Measurements from ENCODE around the gene SEMA4D.

Gene SEMA4D

GRCh38 chr9:89368978-89369377 is 128.9 kb downstream of the SEMA4D start:
- Histone ChIP-seq H3K4me3 (ENCODE audit: low read depth in 1 of 5, low read length in 5 of 5) (no peak overlapping the region), H3K4me1 (ENCODE audit: control insufficient read depth in 5 of 5, insufficient read depth in 5 of 5, low read length in 5 of 5) (peaks cover 0 to 6% (median 0%) of the 10 kb centered on the region in 5 donors), H3K9ac (ENCODE audit: low read length in 5 of 5) (no peak overlapping the region), H3K9me3 (ENCODE audit: control insufficient read depth in 5 of 5, low read length in 5 of 5) (no peaks in the 10 kb centered on the region), H3K27me3 (ENCODE audit: control insufficient read depth in 5 of 5, insufficient read depth in 4 of 5, low read length in 5 of 5) (peaks cover 0 to 4% (median 0%) of the 10 kb centered on the region in 5 donors), H3K36me3 (ENCODE audit: control insufficient read depth in 5 of 5, insufficient read depth in 5 of 5, low read length in 5 of 5) (no peaks in the 10 kb centered on the region), H3K27ac (ENCODE audit: low read depth, low read length) (no peak overlapping the region)

GRCh38 chr9:89368550-89368949 is 129.4 kb downstream of the SEMA4D start:
- Histone ChIP-seq H3K27ac (ENCODE audit: low read depth, low read length) (no peak overlapping the region), H3K4me1 (ENCODE audit: control insufficient read depth in 5 of 5, insufficient read depth in 5 of 5, low read length in 5 of 5) (peaks cover 0 to 6% (median 0%) of the 10 kb centered on the region in 5 donors)

DNA sequence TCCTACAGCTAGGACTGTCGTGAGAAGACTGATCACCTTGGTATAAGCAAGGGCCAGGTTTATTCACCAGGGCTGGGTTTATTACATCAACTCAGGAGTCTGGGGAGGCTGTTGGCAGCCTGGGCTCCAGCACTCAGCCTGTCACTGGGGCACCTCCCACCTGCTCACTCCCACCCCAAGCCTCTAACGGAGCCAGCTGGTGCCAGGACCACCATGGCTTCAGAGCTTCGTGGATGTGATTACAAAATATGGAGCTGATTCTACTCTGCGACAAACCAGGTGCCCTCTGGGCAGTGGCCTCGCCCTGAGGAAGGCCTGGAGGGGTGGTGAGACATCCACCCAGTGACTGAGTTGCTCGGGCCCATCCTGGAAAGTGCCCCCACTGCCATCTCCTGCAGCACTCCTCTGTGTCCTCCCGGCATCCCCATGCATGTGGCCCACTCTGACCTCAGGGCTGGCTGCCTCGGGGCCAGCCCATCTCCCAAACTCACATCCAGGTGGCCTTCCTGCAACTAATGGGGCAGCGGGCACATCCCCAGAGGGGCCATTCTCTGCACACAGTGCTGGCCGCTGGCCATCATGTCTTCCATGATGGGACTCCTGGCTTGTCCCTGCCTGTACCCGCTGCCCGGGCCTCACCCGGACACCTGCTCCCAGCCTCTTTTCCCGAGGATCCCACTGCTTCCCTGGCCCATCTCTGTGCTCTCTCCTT is 130.0 kb downstream of the SEMA4D start:
- Histone ChIP-seq H3K4me1 (ENCODE audit: control insufficient read depth in 5 of 5, insufficient read depth in 5 of 5, low read length in 5 of 5) (peaks cover 0 to 6% (median 0%) of the 10 kb centered on the region in 5 donors), H3K9me3 (ENCODE audit: control insufficient read depth in 5 of 5, low read length in 5 of 5) (no peaks in the 10 kb centered on the region), H3K27me3 (ENCODE audit: control insufficient read depth in 5 of 5, insufficient read depth in 4 of 5, low read length in 5 of 5) (peaks cover 0 to 4% (median 0%) of the 10 kb centered on the region in 5 donors), H3K4me3 (ENCODE audit: low read depth in 1 of 5, low read length in 5 of 5) (no peak overlapping the region), H3K9ac (ENCODE audit: low read length in 5 of 5) (peak overlapping the region in 1 of 5 donors; percentile 13), H3K27ac (ENCODE audit: low read depth, low read length) (no peak overlapping the region), H3K36me3 (ENCODE audit: control insufficient read depth in 5 of 5, insufficient read depth in 5 of 5, low read length in 5 of 5) (no peaks in the 10 kb centered on the region)

More at GRCh38 chr9:89368550-89368949, 129.4 kb downstream of the SEMA4D start:
- Histone ChIP-seq H3K9ac (ENCODE audit: low read length in 5 of 5) (no peak overlapping the region), H3K27me3 (ENCODE audit: control insufficient read depth in 5 of 5, insufficient read depth in 4 of 5, low read length in 5 of 5) (peaks cover 0 to 4% (median 0%) of the 10 kb centered on the region in 5 donors), H3K4me3 (ENCODE audit: low read depth in 1 of 5, low read length in 5 of 5) (no peak overlapping the region), H3K36me3 (ENCODE audit: control insufficient read depth in 5 of 5, insufficient read depth in 5 of 5, low read length in 5 of 5) (no peaks in the 10 kb centered on the region), H3K9me3 (ENCODE audit: control insufficient read depth in 5 of 5, low read length in 5 of 5) (no peaks in the 10 kb centered on the region)

GRCh38 chr9:89367281-89367680 is 130.6 kb downstream of the SEMA4D start:
- H3K9ac ChIP-seq (ENCODE audit: low read length in 5 of 5) = no peak overlapping the region
- H3K4me1 ChIP-seq (ENCODE audit: control insufficient read depth in 5 of 5, insufficient read depth in 5 of 5, low read length in 5 of 5) = peaks cover 0 to 6% (median 0%) of the 10 kb centered on the region in 5 donors
- peaks cover 0 to 4% (median 0%) of the 10 kb centered on the region in 5 donors for H3K27me3 ChIP-seq (ENCODE audit: control insufficient read depth in 5 of 5, insufficient read depth in 4 of 5, low read length in 5 of 5)
- H3K4me3 ChIP-seq (ENCODE audit: low read depth in 1 of 5, low read length in 5 of 5) = no peak overlapping the region
- H3K27ac ChIP-seq (ENCODE audit: low read depth, low read length) = no peak overlapping the region
- H3K9me3 ChIP-seq (ENCODE audit: control insufficient read depth in 5 of 5, low read length in 5 of 5) = no peaks in the 10 kb centered on the region
- peaks cover 0 to 6% (median 5%) of the 10 kb centered on the region in 5 donors for H3K36me3 ChIP-seq (ENCODE audit: control insufficient read depth in 5 of 5, insufficient read depth in 5 of 5, low read length in 5 of 5)

DNA sequence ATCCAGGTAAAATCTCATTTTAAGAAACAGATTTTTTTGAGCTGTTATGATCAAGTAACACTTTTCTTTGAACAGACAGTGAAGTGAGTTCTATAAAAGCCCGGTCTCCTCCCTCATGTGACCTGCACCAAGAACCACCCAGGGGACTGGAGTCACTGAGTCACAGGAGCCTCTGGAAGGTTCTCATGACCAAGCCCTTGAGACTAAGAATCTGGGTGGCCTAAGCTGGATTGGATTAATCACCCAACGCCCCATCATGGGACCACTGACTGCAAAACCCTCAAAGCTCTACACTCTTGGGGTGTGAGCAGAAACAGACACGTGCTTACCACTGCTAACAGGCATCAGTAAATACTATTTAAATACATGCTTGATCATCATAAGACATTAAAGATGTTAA is 131.2 kb downstream of the SEMA4D start:
- Histone ChIP-seq H3K9me3 (ENCODE audit: control insufficient read depth in 5 of 5, low read length in 5 of 5) (no peaks in the 10 kb centered on the region), H3K9ac (ENCODE audit: low read length in 5 of 5) (no peak overlapping the region), H3K4me3 (ENCODE audit: low read depth in 1 of 5, low read length in 5 of 5) (no peak overlapping the region), H3K27ac (ENCODE audit: low read depth, low read length) (no peak overlapping the region), H3K4me1 (ENCODE audit: control insufficient read depth in 5 of 5, insufficient read depth in 5 of 5, low read length in 5 of 5) (peaks cover 0 to 6% (median 0%) of the 10 kb centered on the region in 5 donors), H3K27me3 (ENCODE audit: control insufficient read depth in 5 of 5, insufficient read depth in 4 of 5, low read length in 5 of 5) (peaks cover 0 to 4% (median 0%) of the 10 kb centered on the region in 5 donors), H3K36me3 (ENCODE audit: control insufficient read depth in 5 of 5, insufficient read depth in 5 of 5, low read length in 5 of 5) (peaks cover under 1 to 11% (median 11%) of the 10 kb centered on the region in 5 donors)

DNA sequence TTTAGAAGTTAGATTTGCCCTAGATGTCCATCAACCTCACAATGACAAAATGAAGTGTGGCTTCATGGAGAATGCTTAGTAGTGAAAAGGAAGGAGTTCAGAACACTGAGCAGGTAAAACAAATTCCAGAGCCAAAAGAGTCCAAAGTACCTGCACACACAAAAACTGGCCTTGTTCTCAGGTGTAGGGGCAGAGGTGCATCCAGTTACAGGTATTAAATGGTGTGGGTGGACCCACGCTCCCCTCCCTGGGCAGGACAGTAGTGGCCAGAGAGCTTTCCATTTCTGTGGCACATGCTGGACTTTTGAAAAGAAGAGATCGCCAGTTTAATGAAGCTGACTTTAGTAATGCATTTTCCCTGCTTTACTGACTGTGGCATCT is 132.4 kb downstream of the SEMA4D start:
- peaks cover 6 to 23% (median 22%) of the 10 kb centered on the region in 5 donors for H3K36me3 ChIP-seq (ENCODE audit: control insufficient read depth in 5 of 5, insufficient read depth in 5 of 5, low read length in 5 of 5)
- H3K4me3 ChIP-seq (ENCODE audit: low read depth in 1 of 5, low read length in 5 of 5) = no peak overlapping the region

GRCh38 chr9:89364666-89365531 is 133.0 kb downstream of the SEMA4D start:
- peaks cover 8 to 29% (median 28%) of the 10 kb centered on the region in 5 donors for H3K36me3 ChIP-seq (ENCODE audit: control insufficient read depth in 5 of 5, insufficient read depth in 5 of 5, low read length in 5 of 5)
- peaks cover 0 to 9% (median 0%) of the 10 kb centered on the region in 5 donors for H3K4me1 ChIP-seq (ENCODE audit: control insufficient read depth in 5 of 5, insufficient read depth in 5 of 5, low read length in 5 of 5)
- H3K4me3 ChIP-seq (ENCODE audit: low read depth in 1 of 5, low read length in 5 of 5) = no peak overlapping the region

More for the DNA sequence above, 132.4 kb downstream of the SEMA4D start:
- no peak overlapping the region for H3K27ac ChIP-seq (ENCODE audit: low read depth, low read length)
- peaks cover 0 to 6% (median 0%) of the 10 kb centered on the region in 5 donors for H3K4me1 ChIP-seq (ENCODE audit: control insufficient read depth in 5 of 5, insufficient read depth in 5 of 5, low read length in 5 of 5)
- H3K27me3 ChIP-seq (ENCODE audit: control insufficient read depth in 5 of 5, insufficient read depth in 4 of 5, low read length in 5 of 5) = peaks cover 0 to 2% (median 0%) of the 10 kb centered on the region in 5 donors
- H3K9ac ChIP-seq (ENCODE audit: low read length in 5 of 5) = no peak overlapping the region
- H3K9me3 ChIP-seq (ENCODE audit: control insufficient read depth in 5 of 5, low read length in 5 of 5) = no peaks in the 10 kb centered on the region

DNA sequence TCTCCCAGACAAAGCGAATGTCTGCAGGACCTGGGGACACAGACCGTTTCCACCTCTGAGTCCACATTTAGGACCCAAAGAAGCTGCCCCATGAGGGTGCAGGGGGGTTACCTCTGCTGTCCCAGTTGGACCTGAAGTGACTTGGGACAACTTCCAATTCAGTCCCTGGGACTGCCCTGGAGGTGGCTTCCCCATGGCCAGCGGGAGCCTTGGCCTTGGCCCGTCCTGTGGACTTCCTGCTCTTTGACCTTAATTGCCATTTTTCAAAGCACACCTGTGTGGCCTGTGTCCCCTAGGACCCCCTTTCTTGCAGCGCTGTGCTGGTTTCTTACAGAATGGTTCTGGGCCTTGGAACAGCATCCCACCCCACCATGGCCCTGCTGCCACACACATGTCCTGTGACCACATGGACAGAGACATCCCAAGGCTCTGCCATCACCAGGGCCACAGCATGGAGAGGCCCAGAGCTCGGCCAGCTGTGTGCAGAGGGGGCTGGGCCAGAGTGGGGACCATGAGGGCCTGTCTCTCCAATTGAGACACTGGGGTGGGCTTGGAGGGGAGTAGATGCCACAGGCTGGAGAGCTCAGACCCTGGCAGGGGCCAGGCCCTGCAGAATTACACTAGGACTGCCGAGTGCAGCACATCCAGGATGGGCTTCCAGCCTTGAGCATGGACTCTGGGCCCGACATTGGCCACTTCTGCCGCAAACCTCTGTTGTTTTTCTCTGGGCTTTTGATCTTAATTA is 133.8 kb downstream of the SEMA4D start:
- no peaks in the 10 kb centered on the region for H3K9me3 ChIP-seq (ENCODE audit: control insufficient read depth in 5 of 5, low read length in 5 of 5)
- no peak overlapping the region for H3K4me3 ChIP-seq (ENCODE audit: low read depth in 1 of 5, low read length in 5 of 5)
- no peak overlapping the region for H3K27ac ChIP-seq (ENCODE audit: low read depth, low read length)
- H3K9ac ChIP-seq (ENCODE audit: low read length in 5 of 5) = no peak overlapping the region
- H3K4me1 ChIP-seq (ENCODE audit: control insufficient read depth in 5 of 5, insufficient read depth in 5 of 5, low read length in 5 of 5) = peaks cover 0 to 13% (median 0%) of the 10 kb centered on the region in 5 donors
- no peaks in the 10 kb centered on the region for H3K27me3 ChIP-seq (ENCODE audit: control insufficient read depth in 5 of 5, insufficient read depth in 4 of 5, low read length in 5 of 5)
- H3K36me3 ChIP-seq (ENCODE audit: control insufficient read depth in 5 of 5, insufficient read depth in 5 of 5, low read length in 5 of 5) = peaks cover 8 to 36% (median 33%) of the 10 kb centered on the region in 5 donors

More at GRCh38 chr9:89364666-89365531, 133.0 kb downstream of the SEMA4D start:
- no peaks in the 10 kb centered on the region for H3K9me3 ChIP-seq (ENCODE audit: control insufficient read depth in 5 of 5, low read length in 5 of 5)
- no peak overlapping the region for H3K9ac ChIP-seq (ENCODE audit: low read length in 5 of 5)
- H3K27ac ChIP-seq (ENCODE audit: low read depth, low read length) = no peak overlapping the region
- H3K27me3 ChIP-seq (ENCODE audit: control insufficient read depth in 5 of 5, insufficient read depth in 4 of 5, low read length in 5 of 5) = no peaks in the 10 kb centered on the region

- H3K9ac ChIP-seq (ENCODE audit: low read length in 5 of 5) = no peak overlapping the region
- H3K4me3 ChIP-seq (ENCODE audit: low read depth in 1 of 5, low read length in 5 of 5) = no peak overlapping the region
- no peak overlapping the region for H3K27ac ChIP-seq (ENCODE audit: low read depth, low read length)
- H3K36me3 ChIP-seq (ENCODE audit: control insufficient read depth in 5 of 5, insufficient read depth in 5 of 5, low read length in 5 of 5) = peaks cover 8 to 44% (median 41%) of the 10 kb centered on the region in 5 donors
- H3K27me3 ChIP-seq (ENCODE audit: control insufficient read depth in 5 of 5, insufficient read depth in 4 of 5, low read length in 5 of 5) = no peaks in the 10 kb centered on the region
- H3K4me1 ChIP-seq (ENCODE audit: control insufficient read depth in 5 of 5, insufficient read depth in 5 of 5, low read length in 5 of 5) = peaks cover 0 to 13% (median 0%) of the 10 kb centered on the region in 5 donors
- no peaks in the 10 kb centered on the region for H3K9me3 ChIP-seq (ENCODE audit: control insufficient read depth in 5 of 5, low read length in 5 of 5)
Observed at GRCh38 chr9:89363311-89363670, 134.6 kb downstream of the SEMA4D start.

Measured in subcutaneous abdominal adipose tissue (tissue), 5 donors.